PFSK-1 (cell line): ENCODE data around the gene GRB10.

ENCODE experiments used
- SIN3A ChIP-seq: IDR thresholded peaks from 2 replicates; pipeline ENCODE4 v1.6.1; 2012; ENCODE audit warnings: mild to moderate bottlenecking, low read length, moderate library complexity, borderline replicate concordance; ENCODE audit not compliant: insufficient read depth
- TAF1 ChIP-seq: IDR thresholded peaks from 2 replicates; pipeline ENCODE4 v1.6.1; 2012; ENCODE audit warnings: low read length, control low read depth, borderline replicate concordance; ENCODE audit not compliant: insufficient read depth

DNA sequence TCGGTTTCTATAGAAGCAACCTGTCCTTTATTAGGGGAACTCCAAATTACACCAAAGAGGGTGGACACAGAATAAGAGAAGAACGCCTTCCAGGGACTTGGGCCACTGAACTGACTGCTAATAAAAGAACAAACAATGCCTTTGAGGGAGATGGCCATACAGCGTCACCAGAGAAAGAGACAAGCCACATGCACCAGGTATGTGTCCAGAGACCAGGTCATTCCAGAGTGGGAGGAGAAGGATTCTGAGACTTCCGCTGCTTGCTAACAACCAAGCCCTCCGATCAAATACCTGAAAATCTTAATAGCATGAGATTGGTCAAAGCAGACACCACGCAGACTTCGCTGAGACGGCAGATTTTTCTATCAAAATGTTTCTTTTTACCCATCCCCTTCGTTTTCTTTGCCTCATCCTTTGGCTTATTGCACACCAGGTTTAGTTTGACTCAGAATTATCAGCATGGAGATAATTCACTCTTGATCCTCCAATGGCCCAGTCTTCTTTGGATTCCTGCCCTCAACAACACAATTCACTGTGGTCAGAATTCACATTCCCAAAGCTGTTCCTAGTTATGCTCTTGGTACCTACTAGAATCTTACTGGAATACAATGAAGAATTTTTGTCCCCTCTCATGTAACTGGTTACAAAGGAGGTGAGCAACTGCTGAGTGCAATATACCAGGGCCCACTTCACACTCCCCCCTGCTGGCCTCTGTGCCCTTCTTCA lies 130.1 kb downstream of the GRB10 start:
- TF ChIP-seq TAF1 = no peak
- TF ChIP-seq SIN3A = no peak
